HG03378 (cell line): ENCODE measurements around the gene HP.

Experiments used
- ATAC-seq: cut with Tn5 transposase; IDR thresholded peaks from one replicate; pipeline ENCODE4 v1.9.1; 2021; ENCODE audit warnings: mild to moderate bottlenecking, moderate library complexity; ENCODE audit not compliant: unreplicated experiment

HP gene

DNA sequence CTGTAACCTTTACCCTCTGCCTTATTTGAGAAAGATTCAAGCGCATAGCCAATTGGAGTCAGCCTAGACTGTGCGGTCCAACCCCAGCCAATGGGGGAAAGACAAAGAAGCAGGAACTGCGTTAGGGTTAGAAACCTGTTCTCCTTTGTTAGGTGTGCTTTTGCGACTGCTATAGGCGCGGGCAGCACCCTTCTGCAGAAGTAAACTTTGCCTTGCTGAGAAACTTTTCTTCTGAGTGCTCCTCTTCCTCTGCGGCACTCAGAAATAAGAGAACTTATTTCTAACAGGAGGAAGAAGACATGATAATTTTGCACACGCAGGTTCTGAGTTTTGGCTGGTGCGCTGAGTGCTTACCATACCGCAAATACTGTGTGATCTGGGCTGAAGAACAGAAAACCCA lies 30.1 kb downstream of the HP start:
- no peak for ATAC-seq

DNA sequence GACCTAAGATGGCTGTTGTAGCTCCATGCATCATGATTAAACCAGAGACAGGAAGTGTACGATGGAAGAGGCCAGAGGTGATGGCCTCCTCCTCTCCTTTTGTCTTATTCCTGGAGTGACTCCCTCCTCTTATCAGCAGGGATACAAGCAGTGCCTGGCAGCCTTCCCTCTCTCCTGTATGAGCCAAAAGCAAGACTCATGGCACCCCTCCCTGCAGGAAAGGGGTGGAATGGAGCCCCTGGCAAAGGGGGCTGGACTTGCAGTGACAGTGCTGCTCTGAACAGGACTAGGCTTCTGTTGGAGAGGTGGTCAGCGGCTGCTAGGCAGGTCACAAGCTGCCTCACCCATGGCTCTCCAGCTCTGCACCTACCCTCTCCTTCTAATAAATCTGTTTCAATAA lies 30.7 kb downstream of the HP start:
- no peak for ATAC-seq

DNA sequence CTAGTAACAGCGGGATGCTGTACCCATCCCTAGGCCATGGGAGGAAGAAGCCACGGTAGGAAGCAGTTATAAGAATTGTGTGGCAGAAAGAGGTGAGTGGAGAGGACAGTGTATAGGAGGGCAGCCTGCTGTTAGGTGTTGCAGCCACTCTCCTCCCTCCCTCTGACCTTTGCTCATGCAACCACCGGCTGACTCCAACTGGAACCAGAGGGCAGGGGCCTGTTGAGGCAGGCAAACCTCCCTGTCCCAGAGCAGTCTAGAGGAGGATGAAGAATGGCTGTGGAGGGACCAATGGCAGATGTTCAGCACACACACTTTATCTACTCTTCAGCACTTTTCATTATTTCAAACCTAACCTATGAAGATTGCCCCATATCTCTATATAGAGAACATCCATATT lies 36.9 kb downstream of the HP start:
- no peak for ATAC-seq

DNA sequence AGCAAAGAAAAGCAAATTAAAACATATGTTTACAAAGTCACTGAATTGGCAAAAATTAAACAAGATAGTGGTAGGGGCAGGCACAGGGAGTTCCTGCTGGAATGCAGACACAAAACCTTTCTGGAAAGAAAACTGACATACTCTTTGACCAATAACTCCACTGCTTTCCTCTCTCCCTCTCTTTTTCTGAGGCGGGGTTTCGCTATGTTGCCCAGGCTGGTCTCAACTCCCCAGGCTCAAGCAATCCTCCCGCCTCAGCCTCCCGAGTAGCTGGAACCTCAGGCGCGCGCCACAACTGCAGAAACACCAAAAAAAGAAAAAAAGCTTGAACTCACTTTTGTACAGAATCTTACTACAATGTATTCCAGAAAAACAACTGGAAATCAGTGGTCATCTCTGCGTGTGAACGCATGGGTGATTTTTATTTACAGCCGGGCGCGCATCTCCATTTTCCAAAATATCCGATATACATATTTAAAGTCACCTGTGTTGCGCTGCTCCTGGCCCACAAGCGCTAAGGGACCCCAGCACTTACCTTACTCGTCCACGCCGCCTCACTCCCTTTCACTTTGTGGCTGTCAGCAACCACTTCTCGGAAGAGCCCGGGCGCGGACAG lies 38.6 kb downstream of the HP start:
- ATAC-seq, result no peak

DNA sequence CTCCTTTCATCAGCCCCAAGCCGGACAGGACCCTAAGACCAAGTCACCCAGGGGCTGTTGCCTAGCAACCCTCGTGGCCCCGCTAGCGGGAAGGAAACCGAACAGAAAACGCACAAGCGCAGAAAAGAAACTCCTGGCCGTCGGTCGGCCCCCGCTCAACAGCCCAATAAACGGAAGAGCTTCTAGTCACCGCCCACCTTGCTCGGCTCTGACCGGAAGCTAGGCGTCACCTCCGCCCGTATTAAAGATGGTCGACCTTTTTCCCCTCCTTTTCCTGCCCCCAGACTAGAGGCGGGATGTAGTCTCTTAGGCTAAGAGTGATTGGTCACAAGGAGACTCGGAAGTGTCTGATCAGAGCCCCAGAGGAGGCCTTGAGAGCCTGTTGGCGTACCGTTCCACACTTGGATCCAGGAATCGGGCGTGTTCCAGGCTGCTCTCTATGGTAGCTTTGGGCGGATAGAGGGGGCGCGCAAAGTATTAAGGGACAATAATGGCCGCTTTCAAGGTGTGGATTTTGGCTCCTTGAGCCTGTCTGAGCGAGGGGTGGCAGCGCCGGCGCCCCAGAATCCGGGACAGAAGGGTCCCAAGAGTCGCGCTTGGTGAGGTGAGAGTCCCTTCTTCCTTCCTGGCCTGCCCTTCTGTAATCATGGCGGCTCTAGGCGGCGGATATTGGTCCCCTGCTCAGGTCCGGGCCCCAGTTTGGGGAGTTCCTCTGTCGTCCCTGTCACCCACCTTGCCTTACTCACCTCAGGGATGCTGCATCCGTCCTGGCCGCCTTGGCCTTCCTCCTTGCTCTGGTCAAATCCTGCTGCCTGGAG lies 39.4 kb downstream of the HP start, which contains the start of the genes DHX38 and TXNL4B:
TSS of gene DHX38 (plus strand) at position 400 of the 818 bp plus-strand sequence. CDS start 2,311 bp downstream, outside the sequence.
TSS of gene TXNL4B (minus strand) at position 173 of the 818 bp plus-strand sequence. CDS start 2,871 bp downstream, outside the sequence.
- peak; percentile 98 for ATAC-seq

DNA sequence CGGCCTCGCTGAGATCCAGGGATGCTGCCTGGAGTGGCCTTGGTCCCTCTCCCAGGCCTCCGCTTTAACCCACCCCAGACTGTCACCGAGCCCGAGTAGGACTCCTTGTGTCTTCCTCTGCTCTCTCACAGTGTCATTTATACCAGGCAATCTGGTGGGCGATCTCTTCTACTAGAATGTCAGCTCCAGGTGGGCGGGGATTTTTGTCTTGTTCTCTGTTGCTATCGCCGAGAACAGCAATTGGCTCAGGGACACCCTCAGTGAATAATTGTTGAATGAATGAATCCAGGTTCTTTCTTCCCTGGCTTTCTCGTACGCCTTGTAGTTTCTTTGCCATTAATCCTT lies 39.9 kb downstream of the HP start:
- ATAC-seq, result no peak

DNA sequence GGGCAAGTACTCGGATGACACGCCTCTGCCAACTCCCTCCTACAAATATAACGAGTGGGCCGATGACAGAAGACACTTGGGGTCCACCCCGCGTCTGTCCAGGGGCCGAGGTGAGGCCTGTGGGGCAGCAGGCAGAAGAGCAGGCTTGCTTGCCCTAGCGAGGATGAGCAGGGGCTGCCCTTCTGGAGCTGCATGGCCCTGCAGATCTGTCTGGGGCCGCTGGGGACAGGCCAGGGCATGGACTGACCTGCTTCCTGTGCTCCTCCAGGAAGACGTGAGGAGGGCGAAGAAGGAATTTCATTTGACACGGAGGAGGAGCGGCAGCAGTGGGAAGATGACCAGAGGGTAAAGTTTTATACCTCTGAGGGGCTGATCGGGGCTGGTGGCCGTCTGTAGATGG lies 44.6 kb downstream of the HP start:
- no peak for ATAC-seq

DNA sequence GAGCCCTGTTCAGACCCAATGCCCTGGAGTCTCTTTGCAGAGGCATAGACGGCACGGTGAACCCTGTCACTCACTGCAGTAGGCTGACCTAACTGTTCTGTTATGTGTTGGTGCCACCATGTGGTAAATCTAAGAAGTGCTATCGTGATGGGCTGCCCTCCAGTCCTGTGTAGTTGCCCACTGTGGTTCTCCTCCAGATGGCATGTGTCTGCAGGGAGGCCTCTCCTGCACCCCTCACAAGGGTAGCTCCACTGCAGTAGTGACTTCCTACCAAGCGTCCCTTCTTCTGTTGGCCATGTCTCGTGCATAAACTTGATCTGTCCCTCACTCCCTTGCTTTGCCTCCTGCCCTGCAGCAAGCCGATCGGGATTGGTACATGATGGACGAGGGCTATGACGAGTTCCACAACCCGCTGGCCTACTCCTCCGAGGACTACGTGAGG lies 45.1 kb downstream of the HP start:
- peak; percentile 66 for ATAC-seq

DNA sequence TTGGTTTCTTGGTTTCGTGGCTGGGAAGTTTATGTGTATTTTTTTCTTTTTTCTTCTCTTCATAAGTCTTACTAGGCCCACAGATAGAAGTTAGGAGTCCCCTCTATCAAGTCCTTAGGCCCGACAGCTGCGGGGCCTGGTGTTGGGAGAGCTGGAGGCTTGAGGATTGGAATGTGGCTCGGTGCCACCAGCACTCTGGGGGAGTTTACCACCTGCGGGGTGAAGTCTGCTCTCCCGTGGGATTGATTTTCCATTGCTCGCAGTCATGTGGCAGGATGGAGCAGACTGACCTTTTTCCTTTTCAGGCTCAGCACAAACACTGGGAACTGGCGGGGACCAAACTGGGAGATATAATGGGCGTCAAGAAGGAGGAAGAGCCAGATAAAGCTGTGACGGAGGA lies 46.9 kb downstream of the HP start:
- no peak for ATAC-seq

DNA sequence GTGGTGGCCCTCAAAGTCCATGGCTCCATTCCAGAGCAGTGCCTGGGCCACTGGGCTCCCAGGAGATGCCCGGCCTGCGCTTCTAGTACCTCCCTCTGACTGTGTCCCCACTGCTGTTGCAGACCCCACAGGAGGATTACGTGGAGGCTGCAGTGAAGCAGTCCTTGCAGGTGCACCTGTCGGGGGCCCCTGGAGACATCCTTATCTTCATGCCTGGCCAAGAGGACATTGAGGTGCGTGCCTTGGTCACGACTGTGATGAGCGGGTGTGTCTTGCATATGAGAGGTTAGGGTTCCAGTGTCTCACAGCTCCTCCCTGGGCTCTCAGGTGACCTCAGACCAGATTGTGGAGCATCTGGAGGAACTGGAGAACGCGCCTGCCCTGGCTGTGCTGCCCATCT lies 50.6 kb downstream of the HP start:
- ATAC-seq, result no peak

DNA sequence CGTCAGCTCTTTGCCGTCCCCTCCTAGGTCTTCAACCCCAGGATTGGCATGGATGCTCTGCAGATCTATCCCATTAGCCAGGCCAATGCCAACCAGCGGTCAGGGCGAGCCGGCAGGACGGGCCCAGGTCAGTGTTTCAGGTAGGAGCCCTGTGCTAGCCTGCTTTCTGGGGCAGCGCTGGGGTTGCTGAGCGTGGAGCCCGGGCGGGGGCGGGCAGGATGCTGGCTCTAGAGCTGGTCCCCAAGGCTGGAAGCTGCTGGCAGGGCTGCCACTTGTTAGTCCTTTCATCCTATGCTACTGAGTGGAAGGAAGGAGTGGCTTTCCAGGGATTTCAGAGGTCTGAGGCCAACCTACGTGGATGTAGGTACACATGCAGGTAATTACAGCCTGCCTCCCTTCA lies 51.7 kb downstream of the HP start:
- no peak for ATAC-seq

DNA sequence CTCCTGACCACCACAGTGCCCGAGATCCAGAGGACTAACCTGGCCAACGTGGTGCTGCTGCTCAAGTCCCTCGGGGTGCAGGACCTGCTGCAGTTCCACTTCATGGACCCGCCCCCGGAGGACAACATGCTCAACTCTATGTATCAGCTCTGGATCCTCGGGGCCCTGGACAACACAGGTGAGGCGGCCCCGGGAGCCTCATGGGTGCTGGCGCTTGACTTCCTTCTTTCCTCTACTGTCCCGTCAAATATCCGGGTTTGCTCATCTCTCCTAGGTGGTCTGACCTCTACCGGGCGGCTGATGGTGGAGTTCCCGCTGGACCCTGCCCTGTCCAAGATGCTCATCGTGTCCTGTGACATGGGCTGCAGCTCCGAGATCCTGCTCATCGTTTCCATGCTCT lies 53.1 kb downstream of the HP start:
- ATAC-seq, result no peak

DNA sequence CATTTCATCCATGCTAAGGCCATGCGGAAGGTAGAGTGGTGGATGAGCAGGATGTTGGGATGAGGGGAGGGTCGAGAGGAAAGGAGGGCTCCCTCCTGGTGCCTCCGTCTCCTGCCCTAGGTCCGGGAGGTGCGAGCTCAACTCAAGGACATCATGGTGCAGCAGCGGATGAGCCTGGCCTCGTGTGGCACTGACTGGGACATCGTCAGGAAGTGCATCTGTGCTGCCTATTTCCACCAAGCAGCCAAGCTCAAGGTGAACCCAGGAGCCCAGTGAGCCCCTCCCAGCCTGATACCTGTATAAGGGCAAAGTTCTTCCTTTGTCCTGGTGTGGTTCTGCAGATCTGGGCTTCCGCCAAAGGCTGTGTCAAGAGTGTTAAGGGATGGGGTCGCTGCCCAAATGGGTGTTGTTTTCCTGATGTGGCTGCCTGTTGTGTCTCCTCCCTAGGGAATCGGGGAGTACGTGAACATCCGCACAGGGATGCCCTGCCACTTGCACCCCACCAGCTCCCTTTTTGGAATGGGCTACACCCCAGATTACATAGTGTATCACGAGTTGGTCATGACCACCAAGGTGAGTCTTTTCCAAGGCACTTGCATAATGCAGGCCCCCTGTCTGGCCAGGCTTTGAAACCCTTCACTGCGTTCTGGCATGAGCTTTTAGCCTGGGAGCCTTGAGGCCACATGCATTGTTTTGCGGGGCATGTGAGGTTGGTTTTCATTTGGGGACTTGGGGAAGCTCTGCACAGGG lies 54.2 kb downstream of the HP start:
- no peak for ATAC-seq

DNA sequence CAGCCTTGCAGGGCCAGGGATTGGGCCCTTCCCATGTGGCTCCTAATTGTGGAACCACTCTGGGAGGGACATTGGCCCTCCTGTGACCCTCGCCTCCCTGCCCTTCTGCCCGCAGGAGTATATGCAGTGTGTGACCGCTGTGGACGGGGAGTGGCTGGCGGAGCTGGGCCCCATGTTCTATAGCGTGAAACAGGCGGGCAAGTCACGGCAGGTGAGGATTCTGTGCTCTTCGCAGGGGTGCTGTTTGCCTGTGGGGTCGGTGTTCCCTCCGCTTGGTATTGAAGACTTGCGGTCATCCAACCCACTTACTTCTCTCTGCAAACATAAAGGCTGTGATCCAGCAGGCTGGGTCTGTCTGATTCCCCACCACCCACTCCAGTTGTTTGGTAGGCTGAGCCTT lies 55.0 kb downstream of the HP start:
- ATAC-seq, result no peak

DNA sequence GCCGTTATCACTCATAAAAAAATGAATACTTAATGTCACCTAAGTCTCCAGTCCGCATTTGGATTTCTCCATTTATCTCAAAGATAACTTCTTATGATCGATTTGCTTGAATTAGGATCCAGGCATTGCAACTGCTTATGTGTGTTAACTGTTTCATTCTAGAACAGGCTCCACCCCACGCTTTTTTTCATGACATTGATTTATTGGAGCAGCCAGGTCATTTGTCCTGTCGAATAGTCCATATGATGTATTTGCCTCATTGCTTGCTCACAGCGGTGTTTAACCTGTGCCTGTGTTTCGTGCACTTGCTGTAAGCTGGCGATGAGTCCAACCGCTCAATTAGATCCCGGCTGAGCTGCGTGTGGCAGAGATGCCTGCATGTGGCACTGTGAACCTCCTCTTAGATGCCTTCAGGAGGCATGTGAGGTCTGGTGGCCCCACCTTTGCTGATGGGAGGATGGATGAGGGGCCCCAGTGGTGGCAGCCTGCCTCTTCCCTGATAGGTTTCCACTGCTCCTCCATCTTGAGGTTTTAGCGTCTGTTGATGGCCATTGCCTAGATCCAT lies 55.7 kb downstream of the HP start:
- ATAC-seq, result no peak
